CD4-positive, alpha-beta T cell treated with Interleukin-17A for 4 hours (primary cell): ENCODE measurements around the gene LIN37.
"Not testable (repeated sequence)": the region's sequence is repeated elsewhere in the genome, so short reads cannot be mapped to it uniquely, and the experiment has no call there.

Source experiments
- DNase-seq: peaks from one replicate; pipeline ENCODE4 v3.0.0-alpha.2; 2020; ENCODE audit warnings: mixed read lengths

Gene LIN37

GRCh38 chr19:35754370-35755130, 6.2 kb downstream of the LIN37 start:
- no peak for DNase-seq

GRCh38 chr19:35755131-35755549, 6.8 kb downstream of the LIN37 start:
- no peak for DNase-seq

GRCh38 chr19:35755550-35756376, 7.4 kb downstream of the LIN37 start:
- peak; percentile 70 for DNase-seq

- no peak for DNase-seq
Observed at GRCh38 chr19:35756377-35757230, 8.2 kb downstream of the LIN37 start, which contains the start of gene HSPB6. Gene HSPB6 (minus strand): TSS chr19:35757029. CDS start chr19:35757008, 21 bp downstream.

GRCh38 chr19:35757231-35757748, 8.9 kb downstream of the LIN37 start:
- DNase-seq: peak; percentile 23

- peak; percentile 98 for DNase-seq
Observed at GRCh38 chr19:35757749-35758608, 9.6 kb downstream of the LIN37 start, which contains the start of gene PROSER3. Gene PROSER3 (plus strand): TSS chr19:35758176. CDS start chr19:35758216, 40 bp downstream.

GRCh38 chr19:35759697-35760096, 11.3 kb downstream of the LIN37 start:
- DNase-seq: no peak

- DNase-seq: no peak
Observed at GRCh38 chr19:35760711-35761349, 12.5 kb downstream of the LIN37 start.

GRCh38 chr19:35764432-35765315, 16.3 kb downstream of the LIN37 start:
- DNase-seq: no peak

GRCh38 chr19:35766571-35767104, 18.3 kb downstream of the LIN37 start:
- DNase-seq: no peak

GRCh38 chr19:35767288-35768081, 19.1 kb downstream of the LIN37 start:
- no peak for DNase-seq

GRCh38 chr19:35768082-35768421, 19.7 kb downstream of the LIN37 start:
- DNase-seq: no peak

GRCh38 chr19:35772362-35772761, 24.0 kb downstream of the LIN37 start:
- not testable (repeated sequence) for DNase-seq

- DNase-seq: no peak
Observed at GRCh38 chr19:35773020-35773806, 24.8 kb downstream of the LIN37 start.

- no peak for DNase-seq
Observed at GRCh38 chr19:35774274-35775045, 26.1 kb downstream of the LIN37 start.

- DNase-seq: no peak
Observed at GRCh38 chr19:35775046-35775297, 26.6 kb downstream of the LIN37 start.

- DNase-seq: peak; percentile 100
Observed at GRCh38 chr19:35775298-35776101, 27.1 kb downstream of the LIN37 start, which contains the start of gene ARHGAP33. Gene ARHGAP33 (plus strand): TSS chr19:35775564. CDS start chr19:35775659, 95 bp downstream.
